GM12878 (cell line): ENCODE results near the gene CDK5R1. TPM values are rescaled to one million over a fixed set of nuclear protein-coding genes. Genes with fewer than 3 reads are reported as not detected.
A peak's percentile ranks its signal among the peaks of the same experiment; 100 is the strongest.

Source experiments
- BACH1 ChIP-seq: fragments of 450-650 bp; IDR thresholded peaks from 2 replicates; pipeline ENCODE4 v1.6.1; 2017; ENCODE audit warnings: mild to moderate bottlenecking, borderline replicate concordance
- CBX5 ChIP-seq: sonication (generic); IDR thresholded peaks from 2 replicates; pipeline ENCODE4 v1.6.1; 2016; ENCODE audit warnings: low read depth, moderate library complexity, mild to moderate bottlenecking, inconsistent platforms
- CHD1 ChIP-seq: IDR thresholded peaks from 2 replicates; pipeline ENCODE4 v1.6.1; 2012; ENCODE audit warnings: low read depth, low read length, improper control_type of control experiment
- FOXM1 ChIP-seq: IDR thresholded peaks from 2 replicates; pipeline ENCODE4 v1.6.1; 2012; ENCODE audit warnings: low read depth, mild to moderate bottlenecking, inconsistent platforms, low read length, moderate library complexity
- MTA2 ChIP-seq: fragments of 450-650 bp; IDR thresholded peaks from 2 replicates; pipeline ENCODE4 v1.6.1; 2016; ENCODE audit warnings: low read depth, mild to moderate bottlenecking, moderate library complexity
- PAX5 ChIP-seq: IDR thresholded peaks from 2 replicates; pipeline ENCODE4 v1.6.1; 2011; ENCODE audit warnings: low read depth, low read length, borderline replicate concordance
- RB1 ChIP-seq: fragments of 450-650 bp; formaldehyde crosslinking; IDR thresholded peaks from 2 replicates; pipeline ENCODE4 v1.6.1; 2017; ENCODE audit warnings: mild to moderate bottlenecking, borderline replicate concordance
- RBBP5 ChIP-seq: fragments of 200-600 bp; sonication (generic); conservative IDR thresholded peaks from 2 replicates; pipeline ENCODE4 v1.6.1; 2016
- SMARCA5 ChIP-seq: fragments of 450-650 bp; IDR thresholded peaks from 2 replicates; pipeline ENCODE4 v1.6.1; 2017; ENCODE audit warnings: mild to moderate bottlenecking
- STAT1 ChIP-seq: fragments of 450-650 bp; conservative IDR thresholded peaks from 2 replicates; pipeline ENCODE4 v1.6.1; 2014; ENCODE audit warnings: antibody characterized with exemption, mild to moderate bottlenecking
- TARDBP ChIP-seq: IDR thresholded peaks from 2 replicates; pipeline ENCODE4 v1.6.1; 2016; ENCODE audit warnings: borderline replicate concordance
- WRNIP1 ChIP-seq: IDR thresholded peaks from 2 replicates; pipeline ENCODE4 v1.6.1; 2011; ENCODE audit warnings: low read depth, low read length, improper control_type of control experiment, borderline replicate concordance
- ZNF217 ChIP-seq: fragments of 450-650 bp; IDR thresholded peaks from 2 replicates; pipeline ENCODE4 v1.6.1; 2017; ENCODE audit warnings: antibody characterized with exemption, mild to moderate bottlenecking
- polyA plus RNA-seq, 11 experiments: library from polyadenylated mRNA; depleted of rRNA in 4 of 11; unstranded in 6 of 11; stranded (reverse) in 5 of 11; fragments of >200 nt; fragmentation: Nextera tagmentation in 4 of 11; fragmentation: Illumina TruSeq in 1 of 11; extraction: Ambion mirVana in 4 of 11; extraction: Trizol in 1 of 11; gene quantifications; 1 replicate in 1 of 11; 2 replicates in 10 of 11; pipeline versions ENCODE4 v1.2.1 to v1.2.3, GENCODE V29; 2011 to 2016; ENCODE audit warnings: inconsistent platforms in 2 of 11, missing spikeins in 2 of 11, low read depth in 1 of 11
- total RNA-seq, 4 experiments: library from RNA; depleted of rRNA in 3 of 4; stranded (reverse); fragments of >200 nt in 3 of 4; fragmentation: Illumina TruSeq in 1 of 4; extraction: Trizol in 1 of 4; gene quantifications; 2 replicates each; pipeline versions ENCODE4 v1.2.1 to v1.2.3, GENCODE V29; 2013 to 2021
- TF ChIP-seq, protein P1 (sequence below): fragments of 450-650 bp; IDR thresholded peaks from 2 replicates; pipeline ENCODE4 v1.6.1; 2016; ENCODE audit warnings: mild to moderate bottlenecking
- TF ChIP-seq, protein P2 (sequence below): IDR thresholded peaks from 2 replicates; pipeline ENCODE4 v1.6.1; 2012; ENCODE audit warnings: low read depth, low read length, improper control_type of control experiment
- TF ChIP-seq, protein P3 (sequence below): fragments of 450-650 bp; IDR thresholded peaks from 2 replicates; pipeline ENCODE4 v1.6.1; 2016; ENCODE audit warnings: mild to moderate bottlenecking
- TF ChIP-seq, protein P4 (sequence below): fragments of 450-650 bp; IDR thresholded peaks from 2 replicates; pipeline ENCODE4 v1.6.1; 2017; ENCODE audit warnings: mild to moderate bottlenecking, low read depth, inconsistent platforms; ENCODE audit not compliant: poor library complexity, severe bottlenecking
- TF ChIP-seq, protein P5 (sequence below): fragments of 450-650 bp; IDR thresholded peaks from 2 replicates; pipeline ENCODE4 v1.6.1; 2017; ENCODE audit warnings: mild to moderate bottlenecking, moderate library complexity
- TF ChIP-seq, protein P6 (sequence below): IDR thresholded peaks from 2 replicates; pipeline ENCODE4 v1.6.1; 2011; ENCODE audit warnings: borderline replicate concordance, low read depth, mild to moderate bottlenecking, moderate library complexity, mixed read lengths, low read length; ENCODE audit not compliant: insufficient read depth; ENCODE audit errors: extremely low read length

The CDK5R1 gene
- total and polyA plus RNA-seq, 10 of the 15 experiments (the other 5 are each of a cell fraction or from before 2014, with no cell fraction given) = 1.1 to 28.3 (median 12.2) TPM

DNA sequence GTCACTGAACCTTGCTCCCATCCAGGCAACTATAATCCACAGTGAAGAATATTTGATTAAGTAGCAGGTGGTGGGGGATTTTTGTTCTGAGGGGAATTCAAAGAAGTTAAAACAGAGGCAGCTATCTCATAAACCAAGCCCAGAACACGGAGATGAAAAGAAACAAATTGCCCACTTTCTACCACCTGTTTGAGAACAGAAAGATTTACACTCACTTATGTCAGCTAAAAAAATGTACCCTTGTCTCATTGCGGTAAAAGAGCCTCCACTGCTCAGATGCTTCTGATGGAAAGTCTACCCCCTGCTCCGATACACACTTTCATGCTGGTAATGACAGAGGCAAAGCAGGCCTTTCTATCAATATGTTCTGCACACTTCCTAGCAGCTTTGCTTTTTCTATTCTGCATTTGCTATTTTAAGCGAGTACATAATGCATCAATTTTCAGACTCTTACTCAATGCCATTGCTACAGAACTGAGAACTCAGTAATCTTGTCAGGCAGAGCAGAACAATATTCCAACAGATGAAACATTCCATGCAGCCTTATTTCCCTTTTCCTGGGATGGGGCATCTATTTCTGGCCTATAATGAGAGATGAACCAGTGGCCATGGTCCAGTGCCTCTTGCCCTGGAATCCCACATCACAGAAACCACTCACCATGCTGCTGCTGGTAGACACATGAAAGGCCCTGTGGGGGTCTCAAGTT lies 29.0 kb downstream of the CDK5R1 start (continued):
- TF ChIP-seq, protein P1, sequence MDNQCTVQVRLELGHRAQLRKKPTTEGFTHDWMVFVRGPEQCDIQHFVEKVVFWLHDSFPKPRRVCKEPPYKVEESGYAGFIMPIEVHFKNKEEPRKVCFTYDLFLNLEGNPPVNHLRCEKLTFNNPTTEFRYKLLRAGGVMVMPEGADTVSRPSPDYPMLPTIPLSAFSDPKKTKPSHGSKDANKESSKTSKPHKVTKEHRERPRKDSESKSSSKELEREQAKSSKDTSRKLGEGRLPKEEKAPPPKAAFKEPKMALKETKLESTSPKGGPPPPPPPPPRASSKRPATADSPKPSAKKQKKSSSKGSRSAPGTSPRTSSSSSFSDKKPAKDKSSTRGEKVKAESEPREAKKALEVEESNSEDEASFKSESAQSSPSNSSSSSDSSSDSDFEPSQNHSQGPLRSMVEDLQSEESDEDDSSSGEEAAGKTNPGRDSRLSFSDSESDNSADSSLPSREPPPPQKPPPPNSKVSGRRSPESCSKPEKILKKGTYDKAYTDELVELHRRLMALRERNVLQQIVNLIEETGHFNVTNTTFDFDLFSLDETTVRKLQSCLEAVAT = peak; percentile 44; the same call in 1 of the 2 replicates
- TF ChIP-seq BACH1 = no peak
- TF ChIP-seq, protein P2, sequence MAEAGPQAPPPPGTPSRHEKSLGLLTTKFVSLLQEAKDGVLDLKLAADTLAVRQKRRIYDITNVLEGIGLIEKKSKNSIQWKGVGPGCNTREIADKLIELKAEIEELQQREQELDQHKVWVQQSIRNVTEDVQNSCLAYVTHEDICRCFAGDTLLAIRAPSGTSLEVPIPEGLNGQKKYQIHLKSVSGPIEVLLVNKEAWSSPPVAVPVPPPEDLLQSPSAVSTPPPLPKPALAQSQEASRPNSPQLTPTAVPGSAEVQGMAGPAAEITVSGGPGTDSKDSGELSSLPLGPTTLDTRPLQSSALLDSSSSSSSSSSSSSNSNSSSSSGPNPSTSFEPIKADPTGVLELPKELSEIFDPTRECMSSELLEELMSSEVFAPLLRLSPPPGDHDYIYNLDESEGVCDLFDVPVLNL = no peak
- TF ChIP-seq, protein P3, sequence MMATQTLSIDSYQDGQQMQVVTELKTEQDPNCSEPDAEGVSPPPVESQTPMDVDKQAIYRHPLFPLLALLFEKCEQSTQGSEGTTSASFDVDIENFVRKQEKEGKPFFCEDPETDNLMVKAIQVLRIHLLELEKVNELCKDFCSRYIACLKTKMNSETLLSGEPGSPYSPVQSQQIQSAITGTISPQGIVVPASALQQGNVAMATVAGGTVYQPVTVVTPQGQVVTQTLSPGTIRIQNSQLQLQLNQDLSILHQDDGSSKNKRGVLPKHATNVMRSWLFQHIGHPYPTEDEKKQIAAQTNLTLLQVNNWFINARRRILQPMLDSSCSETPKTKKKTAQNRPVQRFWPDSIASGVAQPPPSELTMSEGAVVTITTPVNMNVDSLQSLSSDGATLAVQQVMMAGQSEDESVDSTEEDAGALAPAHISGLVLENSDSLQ = peak; percentile 41
- peak; percentile 62; the same call in 1 of the 2 replicates for TF ChIP-seq PAX5
- peak; percentile 87; the same call in 1 of the 2 replicates for TF ChIP-seq FOXM1
- TF ChIP-seq MTA2 = peak; percentile 91
- TF ChIP-seq, protein P4, sequence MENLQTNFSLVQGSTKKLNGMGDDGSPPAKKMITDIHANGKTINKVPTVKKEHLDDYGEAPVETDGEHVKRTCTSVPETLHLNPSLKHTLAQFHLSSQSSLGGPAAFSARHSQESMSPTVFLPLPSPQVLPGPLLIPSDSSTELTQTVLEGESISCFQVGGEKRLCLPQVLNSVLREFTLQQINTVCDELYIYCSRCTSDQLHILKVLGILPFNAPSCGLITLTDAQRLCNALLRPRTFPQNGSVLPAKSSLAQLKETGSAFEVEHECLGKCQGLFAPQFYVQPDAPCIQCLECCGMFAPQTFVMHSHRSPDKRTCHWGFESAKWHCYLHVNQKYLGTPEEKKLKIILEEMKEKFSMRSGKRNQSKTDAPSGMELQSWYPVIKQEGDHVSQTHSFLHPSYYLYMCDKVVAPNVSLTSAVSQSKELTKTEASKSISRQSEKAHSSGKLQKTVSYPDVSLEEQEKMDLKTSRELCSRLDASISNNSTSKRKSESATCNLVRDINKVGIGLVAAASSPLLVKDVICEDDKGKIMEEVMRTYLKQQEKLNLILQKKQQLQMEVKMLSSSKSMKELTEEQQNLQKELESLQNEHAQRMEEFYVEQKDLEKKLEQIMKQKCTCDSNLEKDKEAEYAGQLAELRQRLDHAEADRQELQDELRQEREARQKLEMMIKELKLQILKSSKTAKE = peak; percentile 81
- TF ChIP-seq, protein P5, sequence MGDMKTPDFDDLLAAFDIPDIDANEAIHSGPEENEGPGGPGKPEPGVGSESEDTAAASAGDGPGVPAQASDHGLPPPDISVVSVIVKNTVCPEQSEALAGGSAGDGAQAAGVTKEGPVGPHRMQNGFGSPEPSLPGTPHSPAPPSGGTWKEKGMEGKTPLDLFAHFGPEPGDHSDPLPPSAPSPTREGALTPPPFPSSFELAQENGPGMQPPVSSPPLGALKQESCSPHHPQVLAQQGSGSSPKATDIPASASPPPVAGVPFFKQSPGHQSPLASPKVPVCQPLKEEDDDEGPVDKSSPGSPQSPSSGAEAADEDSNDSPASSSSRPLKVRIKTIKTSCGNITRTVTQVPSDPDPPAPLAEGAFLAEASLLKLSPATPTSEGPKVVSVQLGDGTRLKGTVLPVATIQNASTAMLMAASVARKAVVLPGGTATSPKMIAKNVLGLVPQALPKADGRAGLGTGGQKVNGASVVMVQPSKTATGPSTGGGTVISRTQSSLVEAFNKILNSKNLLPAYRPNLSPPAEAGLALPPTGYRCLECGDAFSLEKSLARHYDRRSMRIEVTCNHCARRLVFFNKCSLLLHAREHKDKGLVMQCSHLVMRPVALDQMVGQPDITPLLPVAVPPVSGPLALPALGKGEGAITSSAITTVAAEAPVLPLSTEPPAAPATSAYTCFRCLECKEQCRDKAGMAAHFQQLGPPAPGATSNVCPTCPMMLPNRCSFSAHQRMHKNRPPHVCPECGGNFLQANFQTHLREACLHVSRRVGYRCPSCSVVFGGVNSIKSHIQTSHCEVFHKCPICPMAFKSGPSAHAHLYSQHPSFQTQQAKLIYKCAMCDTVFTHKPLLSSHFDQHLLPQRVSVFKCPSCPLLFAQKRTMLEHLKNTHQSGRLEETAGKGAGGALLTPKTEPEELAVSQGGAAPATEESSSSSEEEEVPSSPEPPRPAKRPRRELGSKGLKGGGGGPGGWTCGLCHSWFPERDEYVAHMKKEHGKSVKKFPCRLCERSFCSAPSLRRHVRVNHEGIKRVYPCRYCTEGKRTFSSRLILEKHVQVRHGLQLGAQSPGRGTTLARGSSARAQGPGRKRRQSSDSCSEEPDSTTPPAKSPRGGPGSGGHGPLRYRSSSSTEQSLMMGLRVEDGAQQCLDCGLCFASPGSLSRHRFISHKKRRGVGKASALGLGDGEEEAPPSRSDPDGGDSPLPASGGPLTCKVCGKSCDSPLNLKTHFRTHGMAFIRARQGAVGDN = peak; percentile 90
- no peak for TF ChIP-seq RB1
- no peak for TF ChIP-seq ZNF217
- TF ChIP-seq, protein P6, sequence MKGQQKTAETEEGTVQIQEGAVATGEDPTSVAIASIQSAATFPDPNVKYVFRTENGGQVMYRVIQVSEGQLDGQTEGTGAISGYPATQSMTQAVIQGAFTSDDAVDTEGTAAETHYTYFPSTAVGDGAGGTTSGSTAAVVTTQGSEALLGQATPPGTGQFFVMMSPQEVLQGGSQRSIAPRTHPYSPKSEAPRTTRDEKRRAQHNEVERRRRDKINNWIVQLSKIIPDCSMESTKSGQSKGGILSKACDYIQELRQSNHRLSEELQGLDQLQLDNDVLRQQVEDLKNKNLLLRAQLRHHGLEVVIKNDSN = no peak
- TF ChIP-seq CBX5 = peak; percentile 27; the same call in 1 of the 2 replicates
- TF ChIP-seq CHD1 = no peak
- TF ChIP-seq RBBP5 = no peak
- TF ChIP-seq STAT1 = no peak
- peak; percentile 83 for TF ChIP-seq SMARCA5
- TF ChIP-seq TARDBP = no peak
- TF ChIP-seq WRNIP1 = no peak
